Skeletal muscle tissue (tissue), 4 donors: ENCODE measurements around the gene ADH4. TPM values are rescaled to one million over a fixed set of nuclear protein-coding genes. Genes with fewer than 3 reads are reported as not detected.
A peak's percentile ranks its signal among the peaks of the same experiment; 100 is the strongest.
"Not testable (repeated sequence)": the region's sequence is repeated elsewhere in the genome, so short reads cannot be mapped to it uniquely, and the experiment has no call there.

Experiments used
- H3K27ac ChIP-seq: one replicate; pipeline ENCODE4 v1.7.0; 2013; ENCODE audit warnings: mild to moderate bottlenecking, low read depth, low read length, inconsistent platforms
- H3K27me3 ChIP-seq, 3 donors: one replicate each; pipeline ENCODE4 v1.7.0; 2013; ENCODE audit warnings: low read length in 3 of 3; ENCODE audit not compliant: control insufficient read depth in 3 of 3, insufficient read depth in 3 of 3
- H3K36me3 ChIP-seq, 3 donors: one replicate each; pipeline ENCODE4 v1.7.0; 2013; ENCODE audit warnings: low read length in 3 of 3; ENCODE audit not compliant: control insufficient read depth in 3 of 3, insufficient read depth in 3 of 3
- H3K4me1 ChIP-seq, 3 donors: one replicate each; pipeline ENCODE4 v1.7.0; 2013; ENCODE audit warnings: low read length in 3 of 3, mild to moderate bottlenecking in 3 of 3; ENCODE audit not compliant: control insufficient read depth in 3 of 3, insufficient read depth in 3 of 3
- H3K4me3 ChIP-seq, 3 donors: one replicate each; pipeline ENCODE4 v1.7.0; 2013; ENCODE audit warnings: low read length in 3 of 3
- H3K9ac ChIP-seq, 3 donors: one replicate each; pipeline ENCODE4 v1.7.0; 2013; ENCODE audit warnings: low read length in 3 of 3, mild to moderate bottlenecking in 3 of 3, moderate library complexity in 2 of 3, low read depth in 1 of 3
- H3K9me3 ChIP-seq, 3 donors: one replicate each; pipeline ENCODE4 v1.7.0; 2013; ENCODE audit warnings: low read length in 3 of 3; ENCODE audit not compliant: control insufficient read depth in 3 of 3
- total RNA-seq: library from RNA; depleted of rRNA; stranded (reverse); fragments of >200 nt; gene quantifications from one replicate; pipeline ENCODE4 v1.2.3, GENCODE V29; 2014
- donor health status: Osteomylitis.

The ADH4 gene
- total RNA-seq, 1 donor from 2014 or later, result under 0.01 TPM

GRCh38 chr4:99136329-99136728, 7.8 kb downstream of the ADH4 start:
- Histone ChIP-seq H3K4me3 (no peak overlapping the region), H3K9ac (no peak overlapping the region), H3K9me3 (no peaks in the 10 kb centered on the region), H3K27me3 (no peaks in the 10 kb centered on the region), H3K36me3 (no peaks in the 10 kb centered on the region), H3K27ac (no peak overlapping the region), H3K4me1 (no peaks in the 10 kb centered on the region)

GRCh38 chr4:99135541-99136162, 8.4 kb downstream of the ADH4 start:
- Histone ChIP-seq H3K9ac (no peak overlapping the region), H3K4me3 (no peak overlapping the region), H3K27me3 (no peaks in the 10 kb centered on the region), H3K36me3 (no peaks in the 10 kb centered on the region), H3K4me1 (no peaks in the 10 kb centered on the region), H3K9me3 (no peaks in the 10 kb centered on the region), H3K27ac (no peak overlapping the region)

- Histone ChIP-seq H3K4me3 (no peak overlapping the region), H3K9me3 (no peaks in the 10 kb centered on the region), H3K9ac (no peak overlapping the region), H3K27ac (no peak overlapping the region), H3K4me1 (no peaks in the 10 kb centered on the region), H3K27me3 (no peaks in the 10 kb centered on the region), H3K36me3 (no peaks in the 10 kb centered on the region)
Measured at GRCh38 chr4:99134586-99134985, 9.5 kb downstream of the ADH4 start.

GRCh38 chr4:99131378-99131777, 12.7 kb downstream of the ADH4 start:
- Histone ChIP-seq H3K9me3 (no peaks in the 10 kb centered on the region), H3K27me3 (no peaks in the 10 kb centered on the region), H3K36me3 (no peaks in the 10 kb centered on the region), H3K9ac (no peak overlapping the region), H3K4me3 (no peak overlapping the region), H3K27ac (no peak overlapping the region), H3K4me1 (no peaks in the 10 kb centered on the region)

- Histone ChIP-seq H3K4me1 (no peaks in the 10 kb centered on the region), H3K4me3 (no peak overlapping the region), H3K9me3 (no peaks in the 10 kb centered on the region), H3K36me3 (no peaks in the 10 kb centered on the region), H3K27me3 (no peaks in the 10 kb centered on the region), H3K27ac (no peak overlapping the region), H3K9ac (no peak overlapping the region)
Measured at GRCh38 chr4:99126376-99126775, 17.7 kb downstream of the ADH4 start.

- H3K27me3 ChIP-seq, result no peaks in the 10 kb centered on the region
- H3K4me1 ChIP-seq, result no peaks in the 10 kb centered on the region
- no peak overlapping the region for H3K9ac ChIP-seq
- H3K36me3 ChIP-seq, result no peaks in the 10 kb centered on the region
- H3K27ac ChIP-seq, result no peak overlapping the region
- H3K9me3 ChIP-seq, result no peaks in the 10 kb centered on the region
- H3K4me3 ChIP-seq, result no peak overlapping the region
Measured at GRCh38 chr4:99121008-99121407, 23.1 kb downstream of the ADH4 start.

GRCh38 chr4:99120501-99120900, 23.6 kb downstream of the ADH4 start:
- no peaks in the 10 kb centered on the region for H3K36me3 ChIP-seq
- no peaks in the 10 kb centered on the region for H3K4me1 ChIP-seq
- no peak overlapping the region for H3K9ac ChIP-seq
- H3K27me3 ChIP-seq, result no peaks in the 10 kb centered on the region
- H3K4me3 ChIP-seq, result no peak overlapping the region
- no peaks in the 10 kb centered on the region for H3K9me3 ChIP-seq
- no peak overlapping the region for H3K27ac ChIP-seq

- Histone ChIP-seq H3K27ac (no peak overlapping the region), H3K4me3 (no peak overlapping the region), H3K27me3 (no peaks in the 10 kb centered on the region), H3K9ac (peak overlapping the region in 1 of 3 donors; percentile 16), H3K9me3 (no peaks in the 10 kb centered on the region), H3K4me1 (no peaks in the 10 kb centered on the region), H3K36me3 (no peaks in the 10 kb centered on the region)
Measured at GRCh38 chr4:99117876-99118693, 26.0 kb downstream of the ADH4 start.

GRCh38 chr4:99117122-99117841, 26.8 kb downstream of the ADH4 start:
- H3K9ac ChIP-seq, H3K9me3 ChIP-seq, H3K4me1 ChIP-seq, H3K36me3 ChIP-seq, H3K27me3 ChIP-seq, H3K4me3 ChIP-seq, H3K27ac ChIP-seq: not testable (repeated sequence)

GRCh38 chr4:99109286-99109685, 34.8 kb downstream of the ADH4 start:
- not testable (repeated sequence) for H3K36me3 ChIP-seq, H3K27me3 ChIP-seq, H3K9ac ChIP-seq, H3K9me3 ChIP-seq, H3K4me3 ChIP-seq, H3K27ac ChIP-seq, H3K4me1 ChIP-seq
